ENCODE results near the gene SERPINA6.

DNA sequence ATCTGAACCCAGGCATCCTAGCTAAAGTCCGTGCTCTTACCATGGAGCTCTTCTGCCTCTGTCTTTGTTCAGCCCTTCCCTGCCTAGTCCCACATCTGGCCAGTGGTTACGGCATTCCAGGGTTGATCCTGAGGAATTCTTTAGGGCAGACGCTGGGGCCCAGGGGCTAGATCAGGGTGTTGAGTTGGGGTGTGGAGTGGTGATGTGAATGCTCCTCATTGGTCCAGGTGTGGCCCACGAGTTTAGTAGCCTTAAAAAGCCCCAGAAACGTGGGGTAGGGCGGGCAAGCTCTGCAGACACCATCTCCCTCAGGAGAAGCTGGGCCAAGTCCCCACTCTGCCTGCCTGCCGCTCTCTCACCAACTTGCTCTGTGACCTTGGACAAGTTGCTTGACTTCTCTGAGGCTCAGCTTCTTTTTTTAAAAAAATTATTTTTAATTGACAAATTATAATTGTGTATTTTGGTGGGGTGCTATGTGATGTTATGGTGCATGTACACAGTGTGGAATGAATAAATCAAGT lies 9.0 kb upstream of the SERPINA6 start:
- TF ChIP-seq CTCF (conservative IDR thresholded peaks at IDR 0.05) (no peak), EZH2 (IDR thresholded peaks at IDR 0.05; ENCODE audit: low read depth) (no peak)

All from PC-9 (cell line).